ENCODE data around the gene ABHD16A. TPM values are rescaled to one million over a fixed set of nuclear protein-coding genes. Genes with fewer than 3 reads are reported as not detected.
A peak's percentile ranks its signal among the peaks of the same experiment; 100 is the strongest.

Gene ABHD16A
- total and polyA plus RNA-seq, 2 of the 13 experiments (the other 11 are each of a cell fraction or from before 2014, with no cell fraction given) = 43.5 to 45.4 TPM

DNA sequence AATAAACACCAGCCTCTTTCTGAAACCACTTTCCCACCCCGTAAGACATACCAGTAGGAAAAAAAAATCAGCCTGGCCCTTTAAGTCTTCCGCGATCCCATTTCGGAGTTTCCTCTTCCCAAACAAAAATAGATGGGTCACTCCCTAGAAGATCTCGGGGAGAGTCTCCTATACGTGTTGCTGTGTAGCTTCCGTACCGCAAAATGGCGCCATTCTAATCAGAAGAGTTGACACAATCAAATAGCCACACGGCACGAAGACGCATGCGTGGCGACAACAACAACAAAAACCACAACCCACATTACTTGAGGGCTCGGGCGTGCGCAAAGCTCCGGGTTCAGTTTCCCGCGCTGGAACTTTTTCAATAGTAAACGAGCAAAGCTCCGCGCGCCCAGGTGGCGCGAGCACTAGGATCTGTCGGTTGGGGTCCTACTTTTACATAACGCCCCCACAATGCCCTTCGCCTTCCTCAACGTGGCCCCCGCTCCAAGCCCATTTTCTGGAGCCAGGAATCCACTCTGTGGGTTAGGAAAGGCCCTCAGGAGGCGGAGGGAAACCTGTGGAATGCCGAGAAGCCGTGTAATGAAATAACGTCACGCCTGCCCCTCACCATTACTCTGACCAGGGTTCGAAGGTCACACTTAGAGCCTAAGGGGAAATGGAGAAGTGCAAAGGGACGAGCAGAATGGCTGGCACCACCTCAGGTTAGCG is 38.2 kb downstream of the ABHD16A start, which contains the start of gene GPANK1 (continued):
- no peak for TF ChIP-seq ZNF567 (CRISPR knock-in tag; IDR thresholded peaks at IDR 0.05; ENCODE audit: borderline replicate concordance)
- peak; percentile 31 for TF ChIP-seq PTBP1 (IDR thresholded peaks at IDR 0.05; ENCODE audit: low read depth, low read length, poor library complexity, severe bottlenecking)
- no peak for TF ChIP-seq NR3C1 (CRISPR knock-in tag; IDR thresholded peaks at IDR 0.05)
- TF ChIP-seq, protein P1, sequence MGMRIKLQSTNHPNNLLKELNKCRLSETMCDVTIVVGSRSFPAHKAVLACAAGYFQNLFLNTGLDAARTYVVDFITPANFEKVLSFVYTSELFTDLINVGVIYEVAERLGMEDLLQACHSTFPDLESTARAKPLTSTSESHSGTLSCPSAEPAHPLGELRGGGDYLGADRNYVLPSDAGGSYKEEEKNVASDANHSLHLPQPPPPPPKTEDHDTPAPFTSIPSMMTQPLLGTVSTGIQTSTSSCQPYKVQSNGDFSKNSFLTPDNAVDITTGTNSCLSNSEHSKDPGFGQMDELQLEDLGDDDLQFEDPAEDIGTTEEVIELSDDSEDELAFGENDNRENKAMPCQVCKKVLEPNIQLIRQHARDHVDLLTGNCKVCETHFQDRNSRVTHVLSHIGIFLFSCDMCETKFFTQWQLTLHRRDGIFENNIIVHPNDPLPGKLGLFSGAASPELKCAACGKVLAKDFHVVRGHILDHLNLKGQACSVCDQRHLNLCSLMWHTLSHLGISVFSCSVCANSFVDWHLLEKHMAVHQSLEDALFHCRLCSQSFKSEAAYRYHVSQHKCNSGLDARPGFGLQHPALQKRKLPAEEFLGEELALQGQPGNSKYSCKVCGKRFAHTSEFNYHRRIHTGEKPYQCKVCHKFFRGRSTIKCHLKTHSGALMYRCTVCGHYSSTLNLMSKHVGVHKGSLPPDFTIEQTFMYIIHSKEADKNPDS (CRISPR knock-in tag; IDR thresholded peaks at IDR 0.05) = no peak; the same call in 1 of the 2 replicates
- TF ChIP-seq MXD4 (CRISPR knock-in tag; IDR thresholded peaks at IDR 0.05) = peak; percentile 24; the same call in 1 of the 2 replicates
- TF ChIP-seq, protein P2, sequence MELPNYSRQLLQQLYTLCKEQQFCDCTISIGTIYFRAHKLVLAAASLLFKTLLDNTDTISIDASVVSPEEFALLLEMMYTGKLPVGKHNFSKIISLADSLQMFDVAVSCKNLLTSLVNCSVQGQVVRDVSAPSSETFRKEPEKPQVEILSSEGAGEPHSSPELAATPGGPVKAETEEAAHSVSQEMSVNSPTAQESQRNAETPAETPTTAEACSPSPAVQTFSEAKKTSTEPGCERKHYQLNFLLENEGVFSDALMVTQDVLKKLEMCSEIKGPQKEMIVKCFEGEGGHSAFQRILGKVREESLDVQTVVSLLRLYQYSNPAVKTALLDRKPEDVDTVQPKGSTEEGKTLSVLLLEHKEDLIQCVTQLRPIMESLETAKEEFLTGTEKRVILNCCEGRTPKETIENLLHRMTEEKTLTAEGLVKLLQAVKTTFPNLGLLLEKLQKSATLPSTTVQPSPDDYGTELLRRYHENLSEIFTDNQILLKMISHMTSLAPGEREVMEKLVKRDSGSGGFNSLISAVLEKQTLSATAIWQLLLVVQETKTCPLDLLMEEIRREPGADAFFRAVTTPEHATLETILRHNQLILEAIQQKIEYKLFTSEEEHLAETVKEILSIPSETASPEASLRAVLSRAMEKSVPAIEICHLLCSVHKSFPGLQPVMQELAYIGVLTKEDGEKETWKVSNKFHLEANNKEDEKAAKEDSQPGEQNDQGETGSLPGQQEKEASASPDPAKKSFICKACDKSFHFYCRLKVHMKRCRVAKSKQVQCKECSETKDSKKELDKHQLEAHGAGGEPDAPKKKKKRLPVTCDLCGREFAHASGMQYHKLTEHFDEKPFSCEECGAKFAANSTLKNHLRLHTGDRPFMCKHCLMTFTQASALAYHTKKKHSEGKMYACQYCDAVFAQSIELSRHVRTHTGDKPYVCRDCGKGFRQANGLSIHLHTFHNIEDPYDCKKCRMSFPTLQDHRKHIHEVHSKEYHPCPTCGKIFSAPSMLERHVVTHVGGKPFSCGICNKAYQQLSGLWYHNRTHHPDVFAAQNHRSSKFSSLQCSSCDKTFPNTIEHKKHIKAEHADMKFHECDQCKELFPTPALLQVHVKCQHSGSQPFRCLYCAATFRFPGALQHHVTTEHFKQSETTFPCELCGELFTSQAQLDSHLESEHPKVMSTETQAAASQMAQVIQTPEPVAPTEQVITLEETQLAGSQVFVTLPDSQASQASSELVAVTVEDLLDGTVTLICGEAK (IDR thresholded peaks at IDR 0.05) = no peak
- TF ChIP-seq, protein P2 (CRISPR knock-in tag; IDR thresholded peaks at IDR 0.05) = no peak; the same call in 1 of the 2 replicates
- TF ChIP-seq MAFK (conservative IDR thresholded peaks at IDR 0.05 in 1 of 2, IDR thresholded peaks at IDR 0.05 in 1 of 2; ENCODE audit: low read length in 2 of 2) = no peak
- no peak; the same call in 1 of the 2 replicates for TF ChIP-seq KAT8 (CRISPR knock-in tag; IDR thresholded peaks at IDR 0.05)
- peak; percentile 57; the same call in 1 of the 2 replicates for TF ChIP-seq HDAC2 (CRISPR knock-in tag; IDR thresholded peaks at IDR 0.05)
- TF ChIP-seq, protein P3, sequence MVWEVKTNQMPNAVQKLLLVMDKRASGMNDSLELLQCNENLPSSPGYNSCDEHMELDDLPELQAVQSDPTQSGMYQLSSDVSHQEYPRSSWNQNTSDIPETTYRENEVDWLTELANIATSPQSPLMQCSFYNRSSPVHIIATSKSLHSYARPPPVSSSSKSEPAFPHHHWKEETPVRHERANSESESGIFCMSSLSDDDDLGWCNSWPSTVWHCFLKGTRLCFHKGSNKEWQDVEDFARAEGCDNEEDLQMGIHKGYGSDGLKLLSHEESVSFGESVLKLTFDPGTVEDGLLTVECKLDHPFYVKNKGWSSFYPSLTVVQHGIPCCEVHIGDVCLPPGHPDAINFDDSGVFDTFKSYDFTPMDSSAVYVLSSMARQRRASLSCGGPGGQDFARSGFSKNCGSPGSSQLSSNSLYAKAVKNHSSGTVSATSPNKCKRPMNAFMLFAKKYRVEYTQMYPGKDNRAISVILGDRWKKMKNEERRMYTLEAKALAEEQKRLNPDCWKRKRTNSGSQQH (CRISPR knock-in tag; IDR thresholded peaks at IDR 0.05; ENCODE audit: low read depth) = no peak
- no peak for TF ChIP-seq ZNF235 (CRISPR knock-in tag; IDR thresholded peaks at IDR 0.05; ENCODE audit: borderline replicate concordance)
- peak; percentile 56; the same call in 1 of the 2 replicates for TF ChIP-seq AKAP8 (CRISPR knock-in tag; IDR thresholded peaks at IDR 0.05)
- no peak for TF ChIP-seq ZNF333 (CRISPR knock-in tag; IDR thresholded peaks at IDR 0.05; ENCODE audit: borderline replicate concordance)
- no peak for TF ChIP-seq RARG (CRISPR knock-in tag; IDR thresholded peaks at IDR 0.05; ENCODE audit: low read depth)
